Placental pericyte (primary cell): ENCODE measurements around the gene COQ7. TPM values are rescaled to one million over a fixed set of nuclear protein-coding genes. Genes with fewer than 3 reads are reported as not detected.

Experiments used
- total RNA-seq: library from RNA; depleted of rRNA; stranded (reverse); fragments of >200 nt; gene quantifications from 2 replicates; pipeline ENCODE4 v1.2.3, GENCODE V29; 2012

Gene COQ7
- 10.3 and 20.1 TPM in 2 replicates for total RNA-seq

GRCh38 chr16:19067349-19068236, at the start of gene COQ7:
TSS of gene COQ7 (plus strand) at chr16:19067614. CDS start at chr16:19067665, 51 bp downstream.

GRCh38 chr16:19113577-19114358, 46.4 kb downstream of the COQ7 start, which contains the start of gene ITPRIPL2:
TSS of gene ITPRIPL2 (plus strand) at chr16:19113964. CDS start at chr16:19114462, 498 bp downstream.

Other genes starting within 250 kb of the COQ7 start
- 72.7 and 78.2 TPM in 2 replicates for gene SMG1, start 141.2 kb upstream of the COQ7 start, total RNA-seq
- 0.22 and 0.43 TPM in 2 replicates for gene TMC7, start 83.7 kb upstream of the COQ7 start, total RNA-seq
- gene ITPRIPL2, start 46.4 kb downstream of the COQ7 start, total RNA-seq: 31.7 and 139 TPM in 2 replicates
- gene SYT17, start 100.6 kb downstream of the COQ7 start, total RNA-seq: 0.43 and 0.66 TPM in 2 replicates
- not detected in 2 replicates for gene CLEC19A, start 218.1 kb downstream of the COQ7 start, total RNA-seq